K562 (cell line): ENCODE results near the gene HEPACAM2. TPM values are rescaled to one million over a fixed set of nuclear protein-coding genes. Genes with fewer than 3 reads are reported as not detected.

ENCODE experiments used
- CBX3 ChIP-seq, 2 experiments: IDR thresholded peaks; 1 replicate in 1 of 2; 2 replicates in 1 of 2; pipeline ENCODE4 v1.6.1; 2012; ENCODE audit warnings: inconsistent platforms in 2 of 2, low read length in 2 of 2, borderline replicate concordance in 1 of 2, control low read depth in 1 of 2
- E2F3 ChIP-seq: fragments of 250-450 bp; sonication (Bioruptor Pico); IDR thresholded peaks from 2 replicates; pipeline ENCODE4 v1.4.0; 2020; ENCODE audit warnings: mild to moderate bottlenecking
- TEAD2 ChIP-seq: fragments of 450-650 bp; IDR thresholded peaks from 2 replicates; pipeline ENCODE4 v1.6.1; 2016; ENCODE audit warnings: missing genetic modification characterization, control low read depth, missing compliant biosample characterization
- XRCC4 ChIP-seq: IDR thresholded peaks from one replicate; pipeline ENCODE4 v1.6.1; 2011; ENCODE audit not compliant: insufficient read depth, insufficient read length; ENCODE audit errors: extremely low read depth
- ZC3H4 ChIP-seq: sonication (generic); formaldehyde crosslinking; IDR thresholded peaks from 2 replicates; pipeline ENCODE4 v1.9.0; 2021; ENCODE audit warnings: missing genetic modification reagents, borderline replicate concordance
- ZNF695 ChIP-seq: fragments of 450-650 bp; formaldehyde crosslinking; IDR thresholded peaks from 2 replicates; pipeline ENCODE4 v1.4.0; 2020; ENCODE audit warnings: mild to moderate bottlenecking, moderate library complexity
- ZNF75A ChIP-seq: fragments of 450-650 bp; formaldehyde crosslinking; IDR thresholded peaks from 2 replicates; pipeline ENCODE4 v1.4.0; 2020; ENCODE audit warnings: mild to moderate bottlenecking
- polyA plus RNA-seq, 8 experiments: library from polyadenylated mRNA; depleted of rRNA in 4 of 8; stranded (reverse) in 5 of 8; unstranded in 3 of 8; fragments of >200 nt; fragmentation: Nextera tagmentation in 2 of 8; fragmentation: Illumina TruSeq in 1 of 8; extraction: Ambion mirVana in 2 of 8; extraction: Trizol in 1 of 8; gene quantifications; 2 replicates each; pipeline versions ENCODE4 v1.2.1 to v1.2.3, GENCODE V29; 2011 to 2014; ENCODE audit warnings: inconsistent platforms in 1 of 8, missing spikeins in 1 of 8
- total RNA-seq, 7 experiments: library from RNA; depleted of rRNA in 6 of 7; stranded (reverse); fragments of >200 nt in 6 of 7; fragmentation: Illumina TruSeq in 2 of 7; extraction: Trizol in 2 of 7; gene quantifications; 2 replicates each; pipeline versions ENCODE4 v1.2.1 to v1.2.3, GENCODE V29; 2011 to 2021; ENCODE audit warnings: low replicate concordance in 1 of 7
- TF ChIP-seq, protein P1 (sequence below): fragments of 450-650 bp; formaldehyde crosslinking; IDR thresholded peaks from 2 replicates; pipeline ENCODE4 v1.4.0; 2020; ENCODE audit warnings: mild to moderate bottlenecking, moderate library complexity
- TF ChIP-seq, protein P2 (sequence below): fragments of 450-650 bp; formaldehyde crosslinking; IDR thresholded peaks from 2 replicates; pipeline ENCODE4 v1.4.0; 2020; ENCODE audit warnings: mild to moderate bottlenecking, moderate library complexity

The HEPACAM2 gene
- total and polyA plus RNA-seq, 9 of the 15 experiments (the other 6 are each of a cell fraction or from before 2014, with no cell fraction given): 2.0 to 6.5 (median 3.9) TPM

- TF ChIP-seq ZNF695 (CRISPR knock-in tag) (no peak), ZC3H4 (CRISPR knock-in tag) (no peak), XRCC4 (no peak), TEAD2 (tag) (no peak), E2F3 (CRISPR knock-in tag) (no peak), CBX3 (IDR thresholded peaks at IDR 0.05; ENCODE audit: borderline replicate concordance in 1 of 2, low read length in 2 of 2) (no peak), ZNF75A (CRISPR knock-in tag) (no peak)
- TF ChIP-seq, protein P1, sequence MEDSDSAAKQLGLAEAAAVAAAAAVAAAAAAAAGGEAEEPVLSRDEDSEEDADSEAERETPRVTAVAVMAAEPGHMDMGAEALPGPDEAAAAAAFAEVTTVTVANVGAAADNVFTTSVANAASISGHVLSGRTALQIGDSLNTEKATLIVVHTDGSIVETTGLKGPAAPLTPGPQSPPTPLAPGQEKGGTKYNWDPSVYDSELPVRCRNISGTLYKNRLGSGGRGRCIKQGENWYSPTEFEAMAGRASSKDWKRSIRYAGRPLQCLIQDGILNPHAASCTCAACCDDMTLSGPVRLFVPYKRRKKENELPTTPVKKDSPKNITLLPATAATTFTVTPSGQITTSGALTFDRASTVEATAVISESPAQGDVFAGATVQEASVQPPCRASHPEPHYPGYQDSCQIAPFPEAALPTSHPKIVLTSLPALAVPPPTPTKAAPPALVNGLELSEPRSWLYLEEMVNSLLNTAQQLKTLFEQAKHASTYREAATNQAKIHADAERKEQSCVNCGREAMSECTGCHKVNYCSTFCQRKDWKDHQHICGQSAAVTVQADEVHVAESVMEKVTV: no peak
- TF ChIP-seq, protein P2, sequence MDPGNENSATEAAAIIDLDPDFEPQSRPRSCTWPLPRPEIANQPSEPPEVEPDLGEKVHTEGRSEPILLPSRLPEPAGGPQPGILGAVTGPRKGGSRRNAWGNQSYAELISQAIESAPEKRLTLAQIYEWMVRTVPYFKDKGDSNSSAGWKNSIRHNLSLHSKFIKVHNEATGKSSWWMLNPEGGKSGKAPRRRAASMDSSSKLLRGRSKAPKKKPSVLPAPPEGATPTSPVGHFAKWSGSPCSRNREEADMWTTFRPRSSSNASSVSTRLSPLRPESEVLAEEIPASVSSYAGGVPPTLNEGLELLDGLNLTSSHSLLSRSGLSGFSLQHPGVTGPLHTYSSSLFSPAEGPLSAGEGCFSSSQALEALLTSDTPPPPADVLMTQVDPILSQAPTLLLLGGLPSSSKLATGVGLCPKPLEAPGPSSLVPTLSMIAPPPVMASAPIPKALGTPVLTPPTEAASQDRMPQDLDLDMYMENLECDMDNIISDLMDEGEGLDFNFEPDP (CRISPR knock-in tag): no peak
- TF ChIP-seq, all 486 proteins: peak for 0
These were observed 32.4 kb upstream of the HEPACAM2 start (continued) for GRCh38 chr7:93258661-93259060.
